ENCODE data around the gene SCAF1.

Gene SCAF1

DNA sequence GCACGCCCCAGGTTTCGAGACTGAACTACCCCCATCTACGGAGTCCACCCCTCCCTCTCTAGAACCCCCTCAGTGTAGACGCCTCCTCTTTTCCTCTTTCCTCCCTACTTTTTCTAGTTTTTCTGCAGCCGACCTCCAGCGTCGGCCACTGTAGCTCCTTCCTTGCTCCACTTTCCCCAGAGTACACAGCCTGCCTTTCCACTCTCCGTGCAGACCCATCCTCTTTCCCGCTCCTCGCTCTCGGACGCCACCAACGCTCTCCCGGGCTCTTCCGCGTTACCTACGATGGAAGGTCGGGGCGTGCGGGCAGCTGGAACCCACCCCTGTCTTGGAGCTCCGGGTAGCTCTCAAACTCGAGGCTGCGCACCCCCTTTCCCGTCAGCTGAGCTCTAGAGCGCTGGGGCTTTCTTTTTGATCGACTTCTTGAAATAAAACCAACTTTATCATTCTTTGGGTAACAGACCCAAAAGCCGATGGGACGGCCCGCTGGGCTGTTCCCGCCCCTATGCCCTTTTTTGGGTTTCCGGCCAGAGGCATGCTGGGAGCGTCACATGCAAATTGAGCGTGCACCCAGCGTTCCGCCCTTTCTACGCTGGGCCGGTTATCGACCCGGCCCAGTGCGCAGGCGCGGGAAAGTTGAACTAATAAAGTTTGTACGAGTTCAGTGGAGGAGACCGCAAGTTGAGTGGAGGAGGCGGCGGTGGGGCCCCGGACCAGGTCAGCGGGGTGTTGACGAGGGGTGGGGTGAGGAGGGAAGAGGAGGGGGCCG lies 23.5 kb downstream of the SCAF1 start, which contains the start of the genes BCL2L12 and IRF3:
Gene BCL2L12 (plus strand): TSS at position 583 of the 769 bp plus-strand sequence. CDS start 760 bp downstream, outside the sequence.
Gene IRF3 (minus strand): TSS at position 507 of the 769 bp plus-strand sequence. CDS start 1,019 bp downstream, outside the sequence.
- ATAC-seq (peak; percentile 91), DNase-seq (peak; percentile 98)
- Mint-ChIP-seq H3K4me3 (peak within 1 kb of the TSS; percentile 91 to 97), H3K9me3 (no peaks in the 10 kb centered on the region), H3K27ac (peak within 1 kb of the TSS; percentile 94 to 97), H3K27me3 (no peaks in the 10 kb centered on the region), H3K4me1 (peaks cover 37% of the 10 kb centered on the region)

DNA sequence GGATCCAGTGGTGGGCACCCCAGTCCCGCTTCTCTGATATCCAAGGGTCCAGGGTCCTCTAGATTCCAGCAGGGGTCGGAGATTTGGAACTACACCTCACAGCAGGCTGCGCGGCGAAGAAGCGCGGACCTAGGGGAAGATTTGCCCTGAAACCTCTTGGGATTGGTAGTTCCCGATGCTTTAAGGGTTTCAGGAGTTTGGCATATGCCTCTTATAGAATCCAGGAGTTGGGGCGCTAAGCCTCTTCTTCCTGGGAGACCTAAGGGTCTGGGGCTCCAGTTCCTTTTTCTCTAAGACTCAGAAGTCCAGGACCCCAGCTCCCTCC lies 24.1 kb downstream of the SCAF1 start:
- Mint-ChIP-seq H3K27me3 (no peaks in the 10 kb centered on the region), H3K4me3 (peak overlapping the region; percentile 91 to 97), H3K4me1 (peaks cover 37% of the 10 kb centered on the region), H3K9me3 (no peaks in the 10 kb centered on the region), H3K27ac (peak overlapping the region; percentile 94 to 97)
- ATAC-seq (no peak), DNase-seq (no peak)

DNA sequence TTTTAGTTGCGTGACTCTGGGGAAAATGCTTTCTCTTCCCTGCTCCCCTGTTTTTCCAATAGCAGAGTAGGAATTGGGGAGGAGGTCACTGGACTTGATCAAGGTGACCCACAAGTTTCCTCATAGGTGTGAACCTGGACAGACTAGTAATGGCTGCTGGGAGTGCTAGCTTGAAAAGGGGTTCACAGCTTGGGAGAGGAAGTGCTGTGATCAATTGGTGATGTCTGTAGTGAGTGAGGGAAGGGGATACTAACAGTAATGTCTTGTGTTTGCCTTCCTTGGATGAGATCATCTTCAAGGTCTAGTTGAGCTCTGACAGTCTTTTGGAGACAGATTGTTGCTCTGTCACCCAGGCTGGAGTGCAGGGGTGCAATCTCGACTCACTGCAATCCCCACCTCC lies 25.5 kb downstream of the SCAF1 start:
- no peak for DNase-seq
- H3K27me3 Mint-ChIP-seq: no peaks in the 10 kb centered on the region
- H3K9me3 Mint-ChIP-seq: no peaks in the 10 kb centered on the region
- H3K27ac Mint-ChIP-seq: no peak overlapping the region
- no peak for ATAC-seq
- peak overlapping the region; percentile 91 to 97 for H3K4me3 Mint-ChIP-seq
- peaks cover 42% of the 10 kb centered on the region for H3K4me1 Mint-ChIP-seq

DNA sequence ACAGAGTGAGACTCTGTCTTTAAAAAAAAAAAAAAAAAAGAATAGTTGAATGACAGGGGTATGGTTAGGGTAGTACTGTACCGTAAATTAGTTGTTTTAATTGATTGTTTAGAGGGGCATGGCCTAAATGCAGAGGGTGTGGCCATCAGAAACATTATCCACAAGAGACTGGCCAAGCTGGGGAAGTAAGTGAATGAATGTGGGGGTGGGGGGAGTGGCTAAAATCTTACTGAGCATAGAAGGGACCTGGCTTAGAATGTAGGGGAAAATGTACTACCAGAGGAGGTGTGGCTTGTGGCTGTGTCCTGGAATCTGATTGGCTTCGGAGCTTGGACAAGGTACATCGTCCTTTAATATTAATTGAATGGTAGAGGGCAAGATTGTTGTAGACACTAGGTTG lies 27.5 kb downstream of the SCAF1 start:
- no peaks in the 10 kb centered on the region for H3K27me3 Mint-ChIP-seq

DNA sequence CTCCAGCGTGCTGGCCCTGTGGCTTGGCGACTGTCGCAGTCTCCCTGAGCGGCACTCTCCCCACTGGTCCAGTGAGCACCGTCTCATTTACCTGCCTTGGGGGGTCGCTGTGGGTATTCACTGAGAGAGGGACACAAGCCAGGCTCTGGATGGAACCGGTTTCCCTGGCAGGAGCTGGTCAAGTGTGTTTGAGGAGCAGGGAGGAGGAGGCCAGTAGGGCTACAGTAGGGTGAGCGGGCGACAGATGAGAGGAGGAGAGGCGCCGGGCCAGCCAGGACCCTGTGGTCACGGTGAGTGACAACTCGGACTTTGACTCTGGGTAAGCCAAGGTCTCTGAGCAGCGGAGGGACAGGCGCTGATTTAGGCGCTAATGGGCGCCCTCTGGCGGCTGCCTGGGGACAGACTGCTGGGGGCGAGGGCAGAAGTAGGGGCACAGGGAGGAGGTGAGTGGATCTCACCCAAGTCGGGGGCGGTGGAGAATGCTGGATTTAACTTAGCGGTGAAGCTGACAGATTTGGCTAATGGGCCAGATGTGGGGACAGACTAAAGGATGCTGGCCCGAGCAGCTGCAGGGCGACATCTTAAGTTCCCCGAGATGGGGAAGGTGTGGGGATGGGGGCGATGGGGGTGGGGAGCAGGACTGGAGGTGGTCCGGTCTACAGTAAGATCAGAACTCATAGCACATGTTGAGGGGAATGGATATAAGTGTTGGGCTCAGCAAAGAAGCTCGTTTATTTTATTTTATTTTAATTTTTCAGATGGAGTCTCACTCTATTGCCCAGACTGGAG lies 30.3 kb downstream of the SCAF1 start:
- Mint-ChIP-seq H3K9me3 (no peaks in the 10 kb centered on the region), H3K4me1 (peaks cover 21% of the 10 kb centered on the region), H3K27me3 (no peaks in the 10 kb centered on the region), H3K27ac (peak overlapping the region in 1 of 2 donors; percentile 16), H3K4me3 (peak overlapping the region in 1 of 2 donors; percentile 1)
- ATAC-seq (peak; percentile 18), DNase-seq (peak; percentile 77 to 79)

More for the DNA sequence above, 27.5 kb downstream of the SCAF1 start:
- no peaks in the 10 kb centered on the region for H3K9me3 Mint-ChIP-seq
- H3K4me3 Mint-ChIP-seq: no peak overlapping the region
- peaks cover 24% of the 10 kb centered on the region for H3K4me1 Mint-ChIP-seq
- H3K27ac Mint-ChIP-seq: no peak overlapping the region
- ATAC-seq (no peak), DNase-seq (no peak)

DNA sequence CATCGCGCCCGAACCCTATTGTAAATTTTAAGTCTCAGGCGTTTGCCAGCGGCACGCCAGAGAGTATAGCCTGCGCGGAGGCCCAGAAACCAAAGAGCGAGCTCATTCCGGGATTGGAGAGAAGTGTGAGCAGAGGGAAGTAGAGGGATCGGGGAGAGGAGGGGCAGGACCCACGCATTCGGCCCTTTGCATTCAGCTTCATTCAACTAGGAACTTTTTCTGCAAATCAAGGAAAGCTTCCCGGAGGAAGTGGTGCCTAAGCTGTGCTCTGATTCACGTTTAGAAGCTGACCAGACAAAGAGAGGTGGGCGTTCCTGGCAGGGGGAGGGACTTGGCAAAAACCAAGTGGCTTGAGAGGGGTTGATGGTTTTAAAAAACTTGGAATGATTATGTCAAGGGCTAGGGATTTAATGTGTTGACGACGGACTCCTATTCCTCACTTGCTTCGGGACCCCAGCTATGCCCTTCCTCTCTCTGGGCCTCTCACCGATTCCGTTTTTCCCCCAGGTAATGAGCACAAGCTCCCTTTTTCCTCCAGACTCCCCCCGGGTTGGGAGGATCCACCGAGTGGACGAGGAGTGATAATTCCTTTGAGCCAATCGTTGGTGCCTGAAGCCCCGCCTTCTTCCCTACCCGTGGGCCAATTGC lies 34.3 kb downstream of the SCAF1 start:
- H3K4me1 Mint-ChIP-seq: peaks cover 54% of the 10 kb centered on the region
- H3K27ac Mint-ChIP-seq: peak overlapping the region; percentile 100
- H3K4me3 Mint-ChIP-seq: peak overlapping the region; percentile 87 to 90
- DNase-seq: no peak
- H3K27me3 Mint-ChIP-seq: no peaks in the 10 kb centered on the region
- ATAC-seq: no peak
- no peaks in the 10 kb centered on the region for H3K9me3 Mint-ChIP-seq

DNA sequence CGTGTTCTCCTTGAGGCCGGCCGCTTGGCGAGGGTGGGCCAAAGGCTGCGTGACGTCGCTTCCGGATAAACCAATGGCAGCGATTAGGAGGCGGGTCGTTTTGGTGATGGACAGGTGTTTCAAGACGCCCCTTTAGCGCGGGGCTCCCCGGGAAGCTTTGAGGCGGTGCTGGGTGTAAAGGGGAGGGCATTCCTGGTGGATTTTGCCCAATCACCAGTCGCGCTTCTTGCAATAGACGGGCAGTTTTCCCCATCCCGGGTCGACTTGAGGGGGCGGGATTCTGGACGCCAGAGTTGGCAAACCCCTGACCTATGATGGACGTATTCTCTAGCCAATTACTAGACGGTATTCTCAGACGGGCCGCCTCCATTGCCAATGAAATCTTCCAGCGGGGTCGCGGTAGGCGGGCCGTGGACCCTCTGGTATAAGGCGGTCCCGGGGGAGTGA lies 34.8 kb downstream of the SCAF1 start:
- peak; percentile 82 for ATAC-seq
- peak; percentile 99 to 100 for DNase-seq
- peak overlapping the region; percentile 100 for H3K27ac Mint-ChIP-seq
- H3K4me3 Mint-ChIP-seq: peak overlapping the region; percentile 87 to 90
- no peaks in the 10 kb centered on the region for H3K27me3 Mint-ChIP-seq
- peaks cover 54% of the 10 kb centered on the region for H3K4me1 Mint-ChIP-seq
- no peaks in the 10 kb centered on the region for H3K9me3 Mint-ChIP-seq

DNA sequence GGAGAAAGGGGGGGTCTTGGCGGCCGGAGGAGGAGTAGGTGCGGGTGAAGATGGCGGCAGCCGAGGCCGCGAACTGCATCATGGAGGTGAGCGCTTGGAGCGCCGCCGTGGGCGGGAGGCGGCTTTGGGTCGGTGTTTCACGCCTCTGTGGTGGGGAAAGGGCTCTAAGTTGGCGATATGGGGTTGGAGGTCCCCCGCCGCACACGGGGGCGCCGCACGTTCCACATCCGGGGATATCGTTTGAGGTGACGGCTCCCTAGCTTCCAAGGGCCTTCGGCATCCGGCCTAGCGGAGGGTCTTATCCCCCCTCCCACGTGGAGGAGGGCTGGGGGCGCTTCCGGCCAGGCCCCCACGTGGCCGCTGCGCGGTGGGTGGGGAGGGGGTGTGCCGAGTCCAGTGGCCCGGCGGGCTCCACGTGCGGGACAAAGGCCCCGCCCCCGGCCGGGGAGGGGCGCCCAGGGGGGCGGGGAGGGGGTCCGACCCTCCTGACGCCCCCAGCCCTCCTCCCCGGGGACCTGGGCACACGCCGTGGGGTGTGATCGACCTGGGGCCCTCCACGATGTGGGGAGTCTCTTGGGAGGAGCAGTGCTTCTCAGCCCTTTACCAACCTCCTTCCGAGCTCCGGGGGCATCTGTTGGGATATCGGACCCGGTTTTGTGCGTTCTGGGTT lies 35.4 kb downstream of the SCAF1 start, which contains the start of gene PRMT1:
Gene PRMT1 (plus strand): TSS at position 41 of the 670 bp plus-strand sequence. CDS start 10 bp downstream, at position 51.
- ATAC-seq (peak; percentile 25), DNase-seq (peak in 1 of 2 donors; percentile 72)
- Mint-ChIP-seq H3K4me3 (peak within 1 kb of the TSS; percentile 90 to 99), H3K27me3 (no peaks in the 10 kb centered on the region), H3K27ac (peak within 1 kb of the TSS; percentile 100), H3K9me3 (no peaks in the 10 kb centered on the region), H3K4me1 (peaks cover 54% of the 10 kb centered on the region)

DNA sequence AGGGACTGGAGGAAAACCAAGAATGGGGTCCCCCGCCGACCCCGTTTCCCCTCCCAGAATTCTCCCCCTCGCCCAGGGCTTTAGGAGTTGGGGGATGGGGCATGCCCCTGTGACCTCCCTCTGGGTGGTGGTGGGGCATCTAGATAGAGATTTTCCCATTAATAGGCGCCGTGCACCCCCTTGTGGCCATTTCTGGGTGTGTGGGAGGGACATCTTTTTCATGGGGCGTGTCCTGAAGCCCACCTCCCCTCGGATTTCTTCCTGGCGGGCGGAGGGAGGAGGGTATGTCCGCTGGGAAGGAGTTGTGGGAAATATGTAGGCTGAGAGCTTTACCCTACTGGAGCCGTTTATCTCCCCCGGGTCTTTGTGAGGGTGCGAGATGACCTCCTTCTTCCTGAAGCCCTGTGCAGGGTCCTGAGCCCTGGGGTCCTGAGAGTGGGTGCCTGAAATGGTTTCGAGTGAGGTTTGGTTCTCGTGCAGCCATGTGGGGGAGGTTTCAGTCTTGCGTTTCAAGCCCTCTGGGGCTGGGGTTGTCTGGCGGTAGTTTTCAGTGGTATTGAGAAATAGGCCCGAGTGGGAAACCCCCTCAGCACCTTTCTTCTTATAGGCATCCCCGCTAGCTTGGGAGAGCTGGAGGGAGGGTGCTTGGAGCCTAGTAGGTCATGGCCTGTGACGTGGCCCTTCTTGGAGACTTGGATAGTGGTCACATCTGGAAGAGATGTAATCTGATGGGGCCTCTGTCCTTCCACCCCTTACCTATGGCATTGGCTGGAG lies 36.1 kb downstream of the SCAF1 start:
- DNase-seq (peak; percentile 90), ATAC-seq (peak; percentile 48)
- Mint-ChIP-seq H3K9me3 (no peaks in the 10 kb centered on the region), H3K27me3 (no peaks in the 10 kb centered on the region), H3K4me1 (peaks cover 54% of the 10 kb centered on the region), H3K4me3 (peak overlapping the region; percentile 85 to 99), H3K27ac (peak overlapping the region; percentile 84 to 99)

DNA sequence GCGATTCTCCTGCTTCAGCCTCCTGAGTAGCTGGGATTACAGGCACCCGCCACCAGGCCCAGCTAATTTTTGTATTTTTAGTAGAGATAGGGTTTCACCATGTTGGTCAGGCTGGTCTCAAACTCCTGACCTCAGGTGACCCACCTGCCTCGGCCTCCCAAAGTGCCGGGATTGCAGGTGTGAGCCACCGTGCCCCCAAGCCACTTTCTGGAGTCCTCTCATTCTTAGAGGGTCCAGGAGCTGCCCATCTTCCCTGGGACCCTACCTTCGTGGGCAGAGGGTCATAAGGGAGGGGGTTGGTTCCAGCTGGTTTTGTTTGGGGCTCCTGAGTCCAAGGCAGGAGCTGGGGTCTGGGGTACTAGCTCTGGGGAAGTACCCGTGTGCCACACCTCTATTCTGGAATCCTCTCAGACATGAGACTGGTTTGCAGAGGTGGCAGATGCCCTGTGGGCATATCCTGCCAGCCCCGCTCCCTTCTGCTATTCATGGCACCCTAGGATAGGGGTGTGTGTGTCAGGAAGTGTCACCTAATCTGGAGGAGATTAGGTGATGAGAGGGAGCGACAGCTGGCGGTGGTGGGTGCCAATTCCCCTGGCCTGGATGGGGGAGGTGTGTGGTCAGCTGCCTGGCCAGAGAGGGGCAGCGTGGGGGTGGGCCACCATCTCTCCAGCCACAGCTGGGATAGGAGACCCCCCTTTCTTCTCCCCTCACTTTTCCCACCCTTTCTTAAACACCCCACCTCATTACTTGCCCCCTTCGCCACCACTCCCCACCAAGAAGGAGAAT lies 37.2 kb downstream of the SCAF1 start:
- H3K27me3 Mint-ChIP-seq: no peaks in the 10 kb centered on the region
- no peaks in the 10 kb centered on the region for H3K9me3 Mint-ChIP-seq
- H3K4me1 Mint-ChIP-seq: peaks cover 61% of the 10 kb centered on the region
- peak overlapping the region in 1 of 2 donors; percentile 42 for H3K27ac Mint-ChIP-seq
- no peak for ATAC-seq
- H3K4me3 Mint-ChIP-seq: peak overlapping the region; percentile 85 to 99
- DNase-seq: no peak

DNA sequence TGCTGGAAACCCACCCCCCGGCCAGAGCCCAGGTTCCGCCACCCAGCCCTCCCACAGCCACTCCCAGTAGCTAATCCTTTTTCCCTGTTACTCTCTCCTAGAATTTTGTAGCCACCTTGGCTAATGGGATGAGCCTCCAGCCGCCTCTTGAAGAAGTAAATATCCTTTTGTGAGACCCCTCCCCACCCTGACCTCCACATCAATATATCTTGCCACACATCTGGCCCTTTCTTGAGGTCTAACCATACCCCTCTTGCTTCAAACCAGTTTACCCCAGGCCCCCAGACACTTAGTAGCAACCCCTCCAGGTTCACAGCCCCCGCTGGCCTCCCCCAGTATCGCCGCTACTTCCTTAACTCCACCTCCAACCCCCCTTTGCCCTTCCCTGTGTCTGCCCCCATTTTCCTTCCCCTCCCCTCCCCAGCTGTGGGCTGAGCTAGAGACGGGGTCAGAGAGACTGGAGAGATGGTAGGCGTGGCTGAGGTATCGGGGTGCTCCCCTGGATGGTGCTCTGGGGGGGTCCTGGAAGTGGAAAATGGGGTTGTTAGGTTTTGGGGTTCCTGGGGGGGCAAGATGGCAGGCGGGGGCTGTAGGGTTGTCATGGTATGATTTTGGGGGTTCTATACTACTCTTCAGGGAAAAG lies 37.9 kb downstream of the SCAF1 start:
- Mint-ChIP-seq H3K27me3 (no peaks in the 10 kb centered on the region), H3K27ac (peak overlapping the region in 1 of 2 donors; percentile 59), H3K4me3 (peak overlapping the region; percentile 76 to 78), H3K4me1 (peaks cover 62% of the 10 kb centered on the region), H3K9me3 (no peaks in the 10 kb centered on the region)
- ATAC-seq (no peak), DNase-seq (no peak)

DNA sequence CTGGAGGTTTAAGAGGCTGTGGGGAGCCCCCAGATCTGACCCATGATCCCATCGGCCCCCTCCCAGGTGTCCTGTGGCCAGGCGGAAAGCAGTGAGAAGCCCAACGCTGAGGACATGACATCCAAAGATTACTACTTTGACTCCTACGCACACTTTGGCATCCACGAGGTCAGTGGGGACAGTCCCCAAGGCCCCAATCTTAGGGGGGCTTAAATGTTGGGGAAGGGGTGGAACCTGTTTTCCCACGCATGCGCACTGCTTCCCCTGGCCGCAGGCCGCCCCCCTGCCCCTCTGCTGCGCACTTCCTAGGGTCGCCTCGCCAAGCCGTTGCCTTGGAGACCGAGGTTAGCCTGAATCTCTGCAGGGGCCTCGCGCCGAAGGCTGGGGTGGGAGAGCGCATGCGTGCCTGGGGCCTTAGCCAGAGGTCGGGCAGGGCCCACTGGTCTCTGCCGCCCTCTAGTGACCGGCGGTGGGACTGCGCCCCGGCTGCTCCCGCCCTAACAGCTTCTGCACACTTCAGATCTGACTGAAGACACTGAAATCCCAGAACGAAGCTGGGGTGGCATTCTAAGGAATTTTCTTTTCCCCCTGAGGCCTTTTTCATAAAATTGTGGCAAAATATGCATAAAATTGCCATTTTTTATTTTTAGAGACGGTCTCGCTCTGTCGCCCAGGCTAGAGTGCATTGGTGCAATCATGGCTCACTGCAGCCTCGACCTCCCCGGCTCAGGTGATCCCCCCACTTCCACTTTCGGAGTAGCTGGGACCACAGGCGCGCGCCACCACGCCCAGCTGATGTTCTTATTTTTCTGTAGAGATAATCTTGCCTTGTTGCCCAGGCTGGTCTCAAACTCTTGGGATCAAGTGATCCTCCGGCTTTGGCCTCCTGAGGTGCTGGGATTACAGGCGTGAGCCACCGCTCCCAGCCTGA lies 38.7 kb downstream of the SCAF1 start:
- no peaks in the 10 kb centered on the region for H3K27me3 Mint-ChIP-seq
- H3K4me3 Mint-ChIP-seq: peak overlapping the region; percentile 76 to 78
- peak; percentile 16 for ATAC-seq

More for the DNA sequence above, 38.7 kb downstream of the SCAF1 start:
- DNase-seq: peak; percentile 94 to 96
- H3K9me3 Mint-ChIP-seq: no peaks in the 10 kb centered on the region
- H3K27ac Mint-ChIP-seq: peak overlapping the region in 1 of 2 donors; percentile 59
- peaks cover 69% of the 10 kb centered on the region for H3K4me1 Mint-ChIP-seq

Measured in stimulated activated naive CD8-positive, alpha-beta T cell treated with anti-CD3 and anti-CD28 coated beads, Interleukin-15, amount 100 ng/mL, for 72 hours (primary cell).